ENCODE results near the gene ITPKC. TPM values are rescaled to one million over a fixed set of nuclear protein-coding genes. Genes with fewer than 3 reads are reported as not detected.

ITPKC gene
- total and polyA plus RNA-seq, 7 donors, result 17.4 to 39.6 (median 24.5) TPM

GRCh38 chr19:40692212-40692551 is 24.7 kb upstream of the ITPKC start:
- TF ChIP-seq POLR2AphosphoS5 (IDR thresholded peaks at IDR 0.05), result no peak
- Histone ChIP-seq H3K4me3 (no peak overlapping the region), H3K36me3 (peaks cover 5 to 46% (median 18%) of the 10 kb centered on the region in 4 donors), H3K27ac (peak overlapping the region; percentile 91 to 95 (median 94)), H3K27me3 (no peaks in the 10 kb centered on the region), H3K9me3 (no peaks in the 10 kb centered on the region), H3K4me1 (peaks cover 0 to 43% (median 36%) of the 10 kb centered on the region in 4 donors)
- DNase-seq, result no peak
- intact Hi-C loops (cut with DNase I), result no loop called here
- WGBS, 2 donors, result 88 to 90% methylated on average over 14 of the region's 14 CpGs

GRCh38 chr19:40693150-40693788 is 23.6 kb upstream of the ITPKC start:
- peaks cover 0 to 33% (median 29%) of the 10 kb centered on the region in 4 donors for H3K4me1 ChIP-seq
- TF ChIP-seq POLR2A (IDR thresholded peaks at IDR 0.05) (no peak), POLR2AphosphoS5 (IDR thresholded peaks at IDR 0.05) (no peak), EP300 (IDR thresholded peaks at IDR 0.05) (no peak), CTCF (IDR thresholded peaks at IDR 0.05) (no peak)
- WGBS, 2 donors, result 92 to 93% methylated on average over 11 of the region's 11 CpGs
- no peak for DNase-seq
- H3K4me3 ChIP-seq, result no peak overlapping the region
- peaks cover 5 to 54% (median 18%) of the 10 kb centered on the region in 4 donors for H3K36me3 ChIP-seq
- H3K27me3 ChIP-seq, result no peaks in the 10 kb centered on the region
- H3K27ac ChIP-seq, result no peak overlapping the region
- intact Hi-C loops (cut with DNase I), result no loop called here
- H3K9me3 ChIP-seq, result no peaks in the 10 kb centered on the region

GRCh38 chr19:40693896-40694295 is 23.0 kb upstream of the ITPKC start:
- H3K27me3 ChIP-seq, result no peaks in the 10 kb centered on the region
- DNase-seq, result no peak
- intact Hi-C loops (cut with DNase I), result no loop called here
- 78 to 90% methylated on average over 4 of the region's 4 CpGs for WGBS, 2 donors
- peaks cover 0 to 27% (median 25%) of the 10 kb centered on the region in 4 donors for H3K4me1 ChIP-seq
- no peak overlapping the region for H3K27ac ChIP-seq
- H3K36me3 ChIP-seq, result peaks cover 5 to 60% (median 18%) of the 10 kb centered on the region in 4 donors
- H3K4me3 ChIP-seq, result no peak overlapping the region
- H3K9me3 ChIP-seq, result no peaks in the 10 kb centered on the region
- no peak for TF ChIP-seq EP300 (IDR thresholded peaks at IDR 0.05)
- TF ChIP-seq POLR2AphosphoS5 (IDR thresholded peaks at IDR 0.05), result no peak
- TF ChIP-seq POLR2A (IDR thresholded peaks at IDR 0.05), result no peak
- no peak for TF ChIP-seq CTCF (IDR thresholded peaks at IDR 0.05)

- Histone ChIP-seq H3K4me1 (peaks cover 0 to 14% (median 10%) of the 10 kb centered on the region in 4 donors), H3K9me3 (no peaks in the 10 kb centered on the region), H3K36me3 (peaks cover 10 to 80% (median 25%) of the 10 kb centered on the region in 4 donors), H3K27ac (no peak overlapping the region), H3K4me3 (no peak overlapping the region), H3K27me3 (no peaks in the 10 kb centered on the region)
- no peak for TF ChIP-seq POLR2AphosphoS5 (IDR thresholded peaks at IDR 0.05)
- no peak for TF ChIP-seq EP300 (IDR thresholded peaks at IDR 0.05)
- no peak for TF ChIP-seq POLR2A (IDR thresholded peaks at IDR 0.05)
- no peak for TF ChIP-seq CTCF (IDR thresholded peaks at IDR 0.05)
- intact Hi-C loops (cut with DNase I), result no loop called here
- no peak for DNase-seq
- WGBS, 2 donors, result 89 to 91% methylated on average over 5 of the region's 5 CpGs
Measured at GRCh38 chr19:40695881-40696280, 21.0 kb upstream of the ITPKC start.

- TF ChIP-seq POLR2AphosphoS5 (IDR thresholded peaks at IDR 0.05) (no peak), EP300 (IDR thresholded peaks at IDR 0.05) (no peak)
Measured at GRCh38 chr19:40697007-40697406, 19.9 kb upstream of the ITPKC start.

GRCh38 chr19:40700083-40700482 is 16.8 kb upstream of the ITPKC start:
- H3K36me3 ChIP-seq, result peaks cover 18 to 86% (median 33%) of the 10 kb centered on the region in 4 donors
- DNase-seq, result no peak
- WGBS, 2 donors, result 96% methylated on average over 9 of the region's 9 CpGs

More at GRCh38 chr19:40697007-40697406, 19.9 kb upstream of the ITPKC start:
- H3K27ac ChIP-seq, result no peak overlapping the region
- 95 to 96% methylated on average over 6 of the region's 6 CpGs for whole genome bisulfite sequencing, 2 donors
- peaks cover 10 to 88% (median 26%) of the 10 kb centered on the region in 4 donors for H3K36me3 ChIP-seq
- peaks cover 0 to 4% (median 0%) of the 10 kb centered on the region in 4 donors for H3K4me1 ChIP-seq
- H3K4me3 ChIP-seq, result no peak overlapping the region
- H3K27me3 ChIP-seq, result no peaks in the 10 kb centered on the region
- DNase-seq, result no peak
- intact Hi-C loops (cut with DNase I), result no loop called here
- no peaks in the 10 kb centered on the region for H3K9me3 ChIP-seq

More at GRCh38 chr19:40700083-40700482, 16.8 kb upstream of the ITPKC start:
- Histone ChIP-seq H3K4me3 (no peak overlapping the region), H3K27ac (no peak overlapping the region), H3K27me3 (no peaks in the 10 kb centered on the region), H3K9me3 (no peaks in the 10 kb centered on the region), H3K4me1 (peaks cover 0 to 19% (median 10%) of the 10 kb centered on the region in 4 donors)
- TF ChIP-seq EP300 (IDR thresholded peaks at IDR 0.05), result no peak
- no peak for TF ChIP-seq POLR2A (IDR thresholded peaks at IDR 0.05)
- TF ChIP-seq CTCF (IDR thresholded peaks at IDR 0.05), result no peak
- TF ChIP-seq POLR2AphosphoS5 (IDR thresholded peaks at IDR 0.05), result no peak
- intact Hi-C loops (cut with DNase I), result no loop called here
